Measurements from ENCODE around the gene CAPN14.

DNA sequence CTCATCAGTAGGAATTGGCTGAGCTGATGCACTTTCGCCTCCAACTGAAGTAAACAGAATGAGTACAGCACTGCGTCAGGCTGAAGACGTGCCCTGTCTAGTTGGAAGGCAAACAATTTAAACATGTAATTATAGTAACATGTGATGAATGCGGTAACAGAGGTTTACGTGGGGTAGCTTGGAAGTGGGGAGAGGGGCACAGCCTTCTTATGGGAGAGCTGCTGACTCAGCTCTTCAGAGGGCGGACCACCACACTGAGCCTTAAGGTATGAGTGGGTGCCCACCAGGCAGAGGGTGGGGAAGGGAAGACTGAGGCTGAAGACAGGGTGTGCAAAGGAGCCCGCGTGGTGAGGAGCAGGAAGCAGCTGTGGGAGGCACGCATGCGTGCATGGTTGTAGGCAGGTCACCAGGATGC, 10.4 kb upstream of the CAPN14 start:
- TF ChIP-seq, protein P1, sequence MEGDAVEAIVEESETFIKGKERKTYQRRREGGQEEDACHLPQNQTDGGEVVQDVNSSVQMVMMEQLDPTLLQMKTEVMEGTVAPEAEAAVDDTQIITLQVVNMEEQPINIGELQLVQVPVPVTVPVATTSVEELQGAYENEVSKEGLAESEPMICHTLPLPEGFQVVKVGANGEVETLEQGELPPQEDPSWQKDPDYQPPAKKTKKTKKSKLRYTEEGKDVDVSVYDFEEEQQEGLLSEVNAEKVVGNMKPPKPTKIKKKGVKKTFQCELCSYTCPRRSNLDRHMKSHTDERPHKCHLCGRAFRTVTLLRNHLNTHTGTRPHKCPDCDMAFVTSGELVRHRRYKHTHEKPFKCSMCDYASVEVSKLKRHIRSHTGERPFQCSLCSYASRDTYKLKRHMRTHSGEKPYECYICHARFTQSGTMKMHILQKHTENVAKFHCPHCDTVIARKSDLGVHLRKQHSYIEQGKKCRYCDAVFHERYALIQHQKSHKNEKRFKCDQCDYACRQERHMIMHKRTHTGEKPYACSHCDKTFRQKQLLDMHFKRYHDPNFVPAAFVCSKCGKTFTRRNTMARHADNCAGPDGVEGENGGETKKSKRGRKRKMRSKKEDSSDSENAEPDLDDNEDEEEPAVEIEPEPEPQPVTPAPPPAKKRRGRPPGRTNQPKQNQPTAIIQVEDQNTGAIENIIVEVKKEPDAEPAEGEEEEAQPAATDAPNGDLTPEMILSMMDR (IDR thresholded peaks at IDR 0.05), result no peak
- TF ChIP-seq TAF1 (IDR thresholded peaks at IDR 0.05; ENCODE audit: borderline replicate concordance, low read depth, low read length), result no peak
- TF ChIP-seq EP300 (IDR thresholded peaks at IDR 0.05; ENCODE audit: borderline replicate concordance in 1 of 2, low read depth in 1 of 2, low read length in 1 of 2), result no peak
- no peak for TF ChIP-seq TCF12 (IDR thresholded peaks at IDR 0.05)
- TF ChIP-seq RAD21 (IDR thresholded peaks at IDR 0.05; ENCODE audit: low read length), result no peak
- TF ChIP-seq FOXJ3 (CRISPR knock-in tag; IDR thresholded peaks at IDR 0.05), result no peak
- TF ChIP-seq POLR2AphosphoS5 (IDR thresholded peaks at IDR 0.05; ENCODE audit: low read depth, low read length), result no peak
- no peak for TF ChIP-seq YY1 (IDR thresholded peaks at IDR 0.05; ENCODE audit: low read depth)
- no peak for TF ChIP-seq SIN3A (IDR thresholded peaks at IDR 0.05; ENCODE audit: borderline replicate concordance, low read depth, low read length)
- no peak for TF ChIP-seq EZH2phosphoT487 (IDR thresholded peaks at IDR 0.05; ENCODE audit: borderline replicate concordance, low read depth)
- TF ChIP-seq, protein P2, sequence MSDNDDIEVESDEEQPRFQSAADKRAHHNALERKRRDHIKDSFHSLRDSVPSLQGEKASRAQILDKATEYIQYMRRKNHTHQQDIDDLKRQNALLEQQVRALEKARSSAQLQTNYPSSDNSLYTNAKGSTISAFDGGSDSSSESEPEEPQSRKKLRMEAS (IDR thresholded peaks at IDR 0.05; ENCODE audit: low read depth), result no peak
- TF ChIP-seq, protein P3, sequence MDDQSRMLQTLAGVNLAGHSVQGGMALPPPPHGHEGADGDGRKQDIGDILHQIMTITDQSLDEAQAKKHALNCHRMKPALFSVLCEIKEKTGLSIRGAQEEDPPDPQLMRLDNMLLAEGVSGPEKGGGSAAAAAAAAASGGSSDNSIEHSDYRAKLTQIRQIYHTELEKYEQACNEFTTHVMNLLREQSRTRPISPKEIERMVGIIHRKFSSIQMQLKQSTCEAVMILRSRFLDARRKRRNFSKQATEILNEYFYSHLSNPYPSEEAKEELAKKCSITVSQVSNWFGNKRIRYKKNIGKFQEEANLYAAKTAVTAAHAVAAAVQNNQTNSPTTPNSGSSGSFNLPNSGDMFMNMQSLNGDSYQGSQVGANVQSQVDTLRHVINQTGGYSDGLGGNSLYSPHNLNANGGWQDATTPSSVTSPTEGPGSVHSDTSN (IDR thresholded peaks at IDR 0.05), result no peak
- no peak for TF ChIP-seq NFIC (IDR thresholded peaks at IDR 0.05; ENCODE audit: borderline replicate concordance)
